Measurements from ENCODE around the gene SPOPL.

GRCh38 chr2:138496096-138496651, 5.4 kb upstream of the SPOPL start:
- TF ChIP-seq POLR2AphosphoS5 (IDR thresholded peaks at IDR 0.05; ENCODE audit: low read depth, low read length), result no peak
- no peak for TF ChIP-seq TAF1 (IDR thresholded peaks at IDR 0.05; ENCODE audit: borderline replicate concordance, insufficient read depth, low read length)
- no peak for TF ChIP-seq SIN3A (IDR thresholded peaks at IDR 0.05; ENCODE audit: borderline replicate concordance, insufficient read depth, low read length)
- TF ChIP-seq FOXP2 (optimal IDR thresholded peaks at IDR 0.05; ENCODE audit: borderline replicate concordance, extremely low read depth, extremely low read length, insufficient read depth), result no peak
- no peak for TF ChIP-seq REST (IDR thresholded peaks at IDR 0.05; ENCODE audit: insufficient read depth in 1 of 2, low read depth in 2 of 2, low read length in 2 of 2)
